H54 (cell line): ENCODE results near the gene RGL1.
"Not testable (repeated sequence)": the region's sequence is repeated elsewhere in the genome, so short reads cannot be mapped to it uniquely, and the experiment has no call there.

Source experiments
- DNase-seq: peaks from one replicate; pipeline ENCODE4 v3.0.0; 2011; ENCODE audit warnings: low spot score, mixed read lengths; ENCODE audit not compliant: insufficient read length
- FAIRE-seq: peaks from 3 replicates; lab custom pipeline; 2011; peaks lifted over from hg19 to GRCh38; lab: Jason Lieb, UNC
- POLR2A ChIP-seq: IDR thresholded peaks from 2 replicates; pipeline ENCODE4 v1.6.1; 2011; ENCODE audit warnings: low read depth, mild to moderate bottlenecking, low read length

RGL1 gene

GRCh38 chr1:183804916-183805841, at the start of gene RGL1:
Gene RGL1, plus strand, starts transcription at chr1:183805120. Its CDS starts 178 bp downstream, at chr1:183805298.
- DNase-seq (peak; percentile 33), FAIRE-seq (no peak)
- TF ChIP-seq POLR2A = peak; percentile 49

GRCh38 chr1:183756326-183756725, 48.6 kb upstream of the RGL1 start:
- no peak for DNase-seq
- no peak for TF ChIP-seq POLR2A
- no peak for FAIRE-seq

DNA sequence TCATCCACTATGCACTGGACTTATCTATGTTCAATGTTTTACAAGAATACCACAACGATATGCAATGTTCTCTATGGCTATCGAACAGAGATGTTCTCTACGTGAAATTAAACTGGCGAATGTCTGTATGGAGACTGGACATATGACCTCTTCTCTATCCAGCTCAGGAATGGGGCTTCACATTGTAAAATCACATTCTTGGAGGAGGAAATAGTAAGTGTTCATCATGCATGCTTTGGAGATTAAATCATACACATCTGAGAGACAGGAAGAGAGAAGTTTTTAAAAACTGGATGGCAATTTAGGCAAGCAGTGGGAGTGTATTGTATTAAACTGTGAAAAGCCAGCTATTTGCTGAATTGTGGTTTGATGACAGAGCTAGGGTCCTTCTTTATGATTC, 47.9 kb upstream of the RGL1 start:
- peak; percentile 24 for DNase-seq

DNA sequence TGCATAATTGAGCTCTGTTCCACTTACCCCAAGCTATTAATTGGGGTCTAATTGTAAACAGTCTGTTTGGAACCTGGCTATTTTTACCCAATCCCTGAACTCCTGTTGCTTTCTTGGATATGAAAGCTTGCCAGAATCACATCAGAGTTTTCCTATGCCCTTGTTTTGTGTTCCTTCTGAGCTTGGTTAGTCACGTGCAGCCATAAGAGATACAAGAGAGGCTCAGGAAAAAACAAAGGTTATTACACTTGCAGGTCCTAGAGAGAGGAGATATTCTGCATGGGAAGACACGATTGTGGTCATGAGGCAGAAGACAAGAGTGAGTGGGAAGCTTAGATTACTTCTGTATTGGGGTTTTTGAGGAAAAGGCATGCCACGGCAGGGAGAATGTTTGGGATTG, 46.0 kb upstream of the RGL1 start:
- DNase-seq (no peak), FAIRE-seq (no peak)
- TF ChIP-seq POLR2A = no peak

More for the DNA sequence above, 47.9 kb upstream of the RGL1 start:
- no peak for TF ChIP-seq POLR2A
- peak; percentile 91 for FAIRE-seq

GRCh38 chr1:183760661-183761060, 44.3 kb upstream of the RGL1 start:
- DNase-seq = no peak
- no peak for FAIRE-seq
- no peak for TF ChIP-seq POLR2A

- FAIRE-seq (no peak), DNase-seq (no peak)
- no peak for TF ChIP-seq POLR2A
Observed at GRCh38 chr1:183761871-183762270, 43.0 kb upstream of the RGL1 start.

- not testable (repeated sequence) for FAIRE-seq, DNase-seq
Observed at GRCh38 chr1:183762856-183763255, 42.1 kb upstream of the RGL1 start.

DNA sequence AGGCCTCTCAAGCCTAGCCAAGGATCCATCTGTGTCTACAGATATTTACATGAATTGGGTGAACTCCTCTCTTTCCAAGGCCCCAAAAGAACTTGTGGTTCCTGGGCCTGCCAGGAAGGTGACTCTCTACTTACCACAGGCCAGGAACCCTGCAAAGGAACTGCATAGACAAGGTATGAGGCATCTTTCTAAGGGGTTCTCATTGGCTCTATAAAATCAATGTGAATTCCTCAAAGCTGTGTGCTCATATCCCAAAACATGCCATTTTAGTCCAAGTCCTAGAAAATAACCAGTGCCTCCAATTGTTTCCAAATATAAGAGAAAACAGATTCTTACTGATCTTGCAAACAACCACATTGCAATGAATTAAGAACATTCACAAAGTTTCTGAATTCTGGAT, 39.9 kb upstream of the RGL1 start:
- DNase-seq (no peak), FAIRE-seq (no peak)

DNA sequence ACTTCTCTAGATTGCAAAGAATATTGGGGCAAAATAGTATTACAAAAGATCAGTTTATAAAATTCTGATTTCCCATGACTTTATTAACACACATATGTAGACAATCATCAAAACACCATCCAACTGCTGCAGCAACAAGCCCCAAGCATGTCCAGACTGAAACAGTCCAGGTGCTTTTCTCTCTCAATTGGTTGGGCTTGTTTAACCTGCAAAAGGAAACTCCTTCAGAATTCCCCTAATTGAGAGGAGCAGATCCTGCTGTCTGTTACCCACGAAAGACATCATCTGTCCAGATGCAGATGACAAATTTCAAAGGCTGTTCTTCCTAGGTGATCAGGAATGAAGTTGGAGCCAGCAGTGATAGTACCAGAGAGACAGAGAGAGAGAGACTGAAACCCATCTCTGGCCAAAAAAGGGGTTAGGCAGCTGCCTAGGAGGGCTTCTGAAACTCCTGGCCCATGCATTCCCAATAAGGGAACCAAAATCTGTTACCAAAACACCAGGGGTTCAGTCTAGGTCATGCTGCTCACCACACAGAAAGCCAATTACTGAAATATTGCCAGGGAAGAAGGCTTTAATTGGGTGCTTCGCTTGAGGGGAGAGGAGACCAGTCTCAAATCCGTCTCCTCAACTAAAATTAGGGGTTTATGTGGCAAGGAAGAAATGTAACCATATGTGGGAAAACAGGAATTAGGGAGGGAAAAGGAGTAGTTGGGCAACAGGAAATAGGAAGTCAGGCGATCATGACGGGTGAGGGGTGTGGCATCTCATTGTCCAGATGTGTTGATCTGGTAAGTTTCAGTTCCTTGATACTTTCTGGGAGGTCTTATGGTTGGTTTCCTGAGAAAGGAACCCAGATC, 34.7 kb upstream of the RGL1 start:
- DNase-seq (no peak), FAIRE-seq (no peak)
- TF ChIP-seq POLR2A = no peak

More for the DNA sequence above, 39.9 kb upstream of the RGL1 start:
- no peak for TF ChIP-seq POLR2A

GRCh38 chr1:183770816-183771128, 34.1 kb upstream of the RGL1 start:
- FAIRE-seq (no peak), DNase-seq (no peak)
- no peak for TF ChIP-seq POLR2A

- no peak for TF ChIP-seq POLR2A
- FAIRE-seq (no peak), DNase-seq (no peak)
Observed at GRCh38 chr1:183773482-183774274, 31.2 kb upstream of the RGL1 start.

GRCh38 chr1:183774938-183775337, 30.0 kb upstream of the RGL1 start:
- FAIRE-seq (no peak), DNase-seq (no peak)
- TF ChIP-seq POLR2A = no peak

- no peak for FAIRE-seq
- DNase-seq = no peak
- no peak for TF ChIP-seq POLR2A
Observed at GRCh38 chr1:183776731-183777130, 28.2 kb upstream of the RGL1 start.

GRCh38 chr1:183777328-183777727, 27.6 kb upstream of the RGL1 start:
- no peak for TF ChIP-seq POLR2A
- FAIRE-seq (no peak), DNase-seq (no peak)
